Uterus (tissue), 2 donors: ENCODE measurements around the gene REEP5.

Experiments used
- POLR2A ChIP-seq, 2 donors: fragments of 450-650 bp; IDR thresholded peaks; one replicate each; pipeline ENCODE4 v1.6.1; 2016; ENCODE audit warnings: antibody characterized with exemption in 2 of 2, mild to moderate bottlenecking in 1 of 2, moderate library complexity in 1 of 2
- TF ChIP-seq, protein P1 (sequence below), 4 experiments: fragments of 200-600 bp in 2 of 4; fragments of 450-650 bp in 2 of 4; sonication (generic) in 2 of 4; IDR thresholded peaks; one replicate each; pipeline ENCODE4 v1.5.1; 2016 to 2019; ENCODE audit warnings: antibody characterized with exemption in 4 of 4, mild to moderate bottlenecking in 2 of 4, moderate library complexity in 1 of 4

DNA sequence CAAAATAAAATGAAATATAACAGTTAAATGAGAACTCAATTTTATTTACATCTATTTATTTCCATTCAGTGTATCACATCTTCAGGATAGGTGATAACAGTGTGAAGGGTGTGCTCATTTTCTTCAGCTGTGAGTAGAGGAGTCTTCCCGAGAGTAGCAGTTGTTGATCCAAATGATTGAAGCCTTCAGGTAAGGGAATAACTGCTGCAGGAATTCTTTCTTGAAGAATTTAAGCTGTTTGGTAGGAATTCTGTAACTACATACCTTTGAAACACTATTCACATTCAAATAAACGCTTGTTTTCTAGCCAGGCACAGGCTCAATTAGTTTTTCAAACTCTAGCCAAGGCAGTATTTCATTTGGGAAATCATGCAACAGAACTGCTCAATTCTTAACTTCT, 45.7 kb downstream of the REEP5 start:
- TF ChIP-seq POLR2A (IDR thresholded peaks at IDR 0.05) = no peak
- TF ChIP-seq, protein P1, sequence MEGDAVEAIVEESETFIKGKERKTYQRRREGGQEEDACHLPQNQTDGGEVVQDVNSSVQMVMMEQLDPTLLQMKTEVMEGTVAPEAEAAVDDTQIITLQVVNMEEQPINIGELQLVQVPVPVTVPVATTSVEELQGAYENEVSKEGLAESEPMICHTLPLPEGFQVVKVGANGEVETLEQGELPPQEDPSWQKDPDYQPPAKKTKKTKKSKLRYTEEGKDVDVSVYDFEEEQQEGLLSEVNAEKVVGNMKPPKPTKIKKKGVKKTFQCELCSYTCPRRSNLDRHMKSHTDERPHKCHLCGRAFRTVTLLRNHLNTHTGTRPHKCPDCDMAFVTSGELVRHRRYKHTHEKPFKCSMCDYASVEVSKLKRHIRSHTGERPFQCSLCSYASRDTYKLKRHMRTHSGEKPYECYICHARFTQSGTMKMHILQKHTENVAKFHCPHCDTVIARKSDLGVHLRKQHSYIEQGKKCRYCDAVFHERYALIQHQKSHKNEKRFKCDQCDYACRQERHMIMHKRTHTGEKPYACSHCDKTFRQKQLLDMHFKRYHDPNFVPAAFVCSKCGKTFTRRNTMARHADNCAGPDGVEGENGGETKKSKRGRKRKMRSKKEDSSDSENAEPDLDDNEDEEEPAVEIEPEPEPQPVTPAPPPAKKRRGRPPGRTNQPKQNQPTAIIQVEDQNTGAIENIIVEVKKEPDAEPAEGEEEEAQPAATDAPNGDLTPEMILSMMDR (IDR thresholded peaks at IDR 0.05) = no peak
